ENCODE measurements around the gene SIPA1L2.
A peak's percentile ranks its signal among the peaks of the same experiment; 100 is the strongest.

The SIPA1L2 gene

DNA sequence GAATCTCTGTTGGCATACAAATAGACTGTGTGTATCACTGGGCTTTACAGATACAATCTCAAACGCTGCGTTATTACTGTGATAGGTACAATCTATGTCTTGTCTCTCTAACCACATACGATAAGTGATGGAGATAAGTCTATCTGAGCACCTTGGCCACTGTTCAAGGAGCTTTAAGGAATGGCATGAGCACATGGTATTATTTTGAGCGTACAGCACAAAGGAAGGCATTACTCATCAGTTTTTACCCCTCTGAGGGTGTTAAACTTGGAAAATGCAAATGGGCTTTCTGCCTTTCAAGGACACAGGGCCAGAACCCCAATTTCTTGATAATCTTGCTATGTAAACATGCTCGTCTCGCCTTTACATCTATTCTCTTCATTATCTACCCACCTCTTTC lies 11.6 kb upstream of the SIPA1L2 start:
- DNase-seq = no peak

DNA sequence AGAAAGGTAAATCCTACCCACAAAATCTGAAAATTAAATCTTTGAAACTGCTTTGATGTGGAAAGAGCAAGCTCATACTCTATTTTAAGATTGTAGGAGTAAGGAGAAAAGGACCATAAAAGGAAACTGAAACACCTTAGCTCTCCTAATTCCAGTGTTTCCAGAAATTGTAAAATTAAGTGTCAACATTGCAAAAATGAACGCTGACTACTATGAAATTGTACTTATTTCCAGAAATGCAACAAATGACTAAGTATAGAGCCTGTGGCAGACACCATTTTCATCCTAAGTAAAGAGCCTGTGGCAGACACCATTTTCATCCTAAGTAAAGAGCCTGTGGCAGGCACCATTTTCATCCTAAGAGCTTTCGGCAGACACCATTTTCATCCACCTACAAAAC lies 6.9 kb upstream of the SIPA1L2 start:
- no peak for DNase-seq

DNA sequence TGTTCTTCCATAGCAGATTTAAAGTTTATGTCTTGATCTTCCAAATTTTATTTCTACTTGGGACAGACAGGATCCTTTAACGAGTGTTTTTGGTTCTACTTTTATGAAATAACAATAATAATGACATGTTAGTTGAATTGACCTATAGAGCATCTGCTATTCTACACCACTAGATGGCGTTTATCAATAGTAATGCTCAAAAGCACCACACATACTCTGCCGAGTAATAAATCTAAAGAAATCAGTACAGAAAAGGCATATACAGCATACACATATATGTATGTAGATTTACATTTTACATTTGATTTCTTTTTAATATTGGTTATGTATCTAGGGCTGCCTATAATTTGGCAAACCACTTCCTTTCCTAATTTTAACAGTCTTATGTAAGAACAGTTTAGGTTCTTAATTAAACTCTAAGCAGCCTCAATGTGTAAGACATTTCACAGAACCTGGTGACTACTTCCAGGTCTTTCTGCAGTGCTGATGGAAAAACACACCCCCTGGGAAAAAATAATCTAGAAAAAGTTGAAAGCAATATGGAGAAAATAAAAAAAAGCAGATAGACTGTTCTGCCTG lies 5.9 kb upstream of the SIPA1L2 start:
- no peak for DNase-seq

DNA sequence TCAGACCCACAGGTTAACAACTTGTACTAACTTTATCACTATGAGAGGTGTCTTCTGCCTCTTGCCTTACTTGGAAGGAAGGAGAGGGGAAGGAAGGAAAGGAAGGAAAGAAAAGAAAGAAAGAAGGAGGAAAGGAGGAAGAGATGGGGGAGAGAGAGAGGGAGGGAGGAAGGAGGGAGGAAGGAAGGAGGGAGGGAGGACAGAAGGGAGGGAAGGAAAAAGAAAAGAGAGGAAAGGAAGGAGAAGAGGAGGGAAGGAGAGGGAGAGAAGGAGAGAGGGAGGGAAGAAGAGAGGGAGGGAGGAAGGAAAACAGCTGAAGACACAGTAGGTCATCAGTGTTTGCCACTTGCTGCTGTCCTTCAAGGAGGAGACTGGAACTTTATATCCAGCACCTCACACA lies 5.3 kb upstream of the SIPA1L2 start:
- DNase-seq = no peak

DNA sequence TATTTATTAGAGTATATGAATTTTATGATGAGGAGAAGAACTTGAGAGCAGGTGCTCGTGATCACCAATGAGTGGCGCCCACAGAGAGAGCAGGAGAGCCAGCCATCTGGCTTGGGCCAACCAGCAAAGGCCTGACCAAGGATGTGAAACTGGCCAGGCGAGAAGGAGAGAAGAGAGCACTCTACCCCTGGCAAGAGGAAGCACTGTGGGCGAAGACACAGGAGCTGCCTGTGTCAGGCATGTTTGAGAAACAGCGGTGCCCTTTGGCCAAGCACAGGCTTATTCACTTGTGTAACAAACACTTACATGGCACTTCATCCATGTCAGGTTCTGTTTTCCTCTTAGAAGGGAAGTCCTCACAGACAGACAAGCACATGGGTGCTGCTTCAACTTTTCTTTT lies 4.2 kb upstream of the SIPA1L2 start:
- no peak for DNase-seq

DNA sequence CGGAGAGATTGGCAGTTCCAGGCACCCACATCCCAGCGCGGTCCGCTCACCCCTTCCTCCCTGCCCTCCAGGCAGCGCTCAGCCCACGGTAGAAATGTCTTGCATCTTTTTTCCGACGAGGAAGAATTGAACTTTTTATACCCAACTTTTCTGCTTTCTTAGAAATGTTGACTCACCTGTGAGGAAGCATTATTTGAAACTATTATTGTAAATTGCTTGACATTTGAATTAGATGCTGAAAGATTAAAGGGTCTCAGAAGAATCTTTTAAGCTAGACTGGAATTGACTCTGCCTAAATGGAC lies 912 bp upstream of the SIPA1L2 start:
- no peak for DNase-seq

DNA sequence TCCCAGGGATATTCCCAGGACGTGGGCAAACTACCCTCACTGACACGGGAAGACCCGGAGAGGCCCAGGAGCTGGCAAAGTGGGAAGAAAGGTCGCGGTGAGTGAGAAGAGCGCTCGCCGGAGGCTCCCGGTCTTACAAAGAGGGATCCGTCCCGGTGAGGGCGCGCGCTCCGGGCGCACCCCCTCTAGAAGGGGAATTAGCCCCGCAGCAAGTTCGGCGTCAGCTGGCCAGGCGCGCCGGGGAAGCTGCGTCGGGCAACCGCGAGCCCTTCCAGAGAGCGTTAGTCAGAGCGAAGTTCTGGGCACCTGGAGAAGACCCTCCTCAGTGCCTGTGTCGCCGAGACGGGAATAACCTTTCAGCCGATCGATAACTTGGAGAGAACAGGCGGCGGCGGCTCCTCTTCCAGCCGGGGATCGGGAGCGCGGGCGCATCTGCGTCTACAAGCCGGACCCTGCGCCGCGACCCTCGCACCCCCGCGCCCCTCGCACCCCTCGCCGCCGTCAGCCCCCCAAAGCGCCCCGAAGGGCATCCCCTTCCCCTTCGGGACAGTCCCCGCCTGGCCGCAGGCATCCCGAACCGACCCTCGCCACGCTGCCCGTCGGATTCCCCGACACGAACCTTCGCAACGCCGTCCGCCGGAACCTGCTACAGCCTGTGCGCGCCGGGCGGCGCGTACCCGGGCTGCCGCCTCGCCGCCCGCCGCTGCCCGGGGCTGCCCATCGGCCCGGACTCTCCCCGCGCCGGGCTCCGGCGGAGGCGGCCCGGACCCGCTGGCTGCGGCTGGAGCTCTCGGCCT lies 485 bp downstream of the SIPA1L2 start:
- DNase-seq = no peak

DNA sequence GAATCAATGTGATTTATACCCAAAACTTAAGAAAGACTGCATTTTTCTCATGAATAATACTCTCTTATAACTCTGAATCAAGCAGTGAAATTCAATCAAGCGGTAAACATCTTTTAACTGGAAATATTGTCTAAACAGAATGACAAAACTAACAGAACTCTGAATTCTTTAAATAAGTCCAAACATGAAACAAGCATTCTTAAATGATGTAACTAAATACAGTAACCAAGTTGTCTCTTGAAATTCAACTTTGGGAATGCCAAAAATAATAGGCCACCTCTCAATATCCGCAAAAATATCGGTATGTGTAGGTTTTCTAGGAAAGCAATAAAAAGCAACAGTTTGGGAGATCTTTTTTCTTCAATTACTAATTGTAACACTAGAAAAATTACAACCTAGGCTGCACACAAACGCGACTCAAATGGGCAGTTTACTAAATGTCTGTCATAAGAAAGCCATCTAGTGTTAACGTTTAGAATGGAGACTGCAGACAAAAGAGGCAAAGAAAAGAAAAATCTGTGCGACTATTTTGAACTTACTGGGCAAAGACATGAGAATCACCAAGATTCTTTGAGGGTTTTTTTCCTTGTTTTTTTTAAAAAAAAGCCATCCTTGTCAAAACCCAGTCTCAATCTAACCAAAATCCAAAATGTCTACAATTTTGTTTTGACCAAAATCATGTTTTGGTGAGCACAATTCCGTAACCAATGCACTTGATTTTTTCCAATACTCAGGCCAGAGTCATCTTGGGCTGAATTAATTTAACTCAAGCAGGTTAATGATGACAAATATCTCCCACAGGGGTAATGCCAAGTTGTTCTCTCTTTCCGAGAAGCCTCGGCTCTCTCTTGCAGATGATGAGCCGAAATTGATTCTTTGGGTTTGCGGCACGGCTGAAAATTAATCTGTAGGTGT lies 1.3 kb downstream of the SIPA1L2 start:
- DNase-seq = no peak

DNA sequence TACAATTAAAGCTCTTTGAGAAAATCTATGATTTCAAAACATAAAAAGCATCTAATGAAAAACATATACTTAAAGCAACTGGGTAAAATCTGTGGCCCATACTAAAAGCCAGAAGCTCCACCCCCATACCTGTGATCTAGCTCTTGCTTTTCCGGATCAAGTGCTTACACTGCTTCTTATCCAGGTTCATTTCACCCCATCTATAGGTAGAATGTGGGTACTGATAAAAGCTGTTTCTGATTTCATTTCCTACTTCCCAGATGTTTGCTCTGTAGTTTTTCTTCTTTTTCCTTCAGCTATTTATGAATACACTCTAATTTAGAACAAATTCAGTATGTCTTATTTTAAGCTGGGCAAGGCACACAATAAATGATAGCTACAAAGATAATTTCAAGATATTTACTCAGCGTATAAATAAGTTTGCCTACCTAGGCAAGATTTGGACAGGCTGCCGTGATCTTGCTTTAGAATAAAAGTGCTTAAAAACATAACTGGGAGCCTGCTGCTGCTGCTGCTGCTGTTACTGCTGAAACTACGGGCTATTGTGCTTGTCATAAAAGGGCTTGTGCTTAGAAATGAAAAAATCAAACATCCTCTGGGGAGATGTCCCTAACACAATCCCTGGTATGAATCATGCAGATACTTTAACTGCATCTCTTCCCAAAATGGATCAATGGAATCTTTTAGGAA lies 2.1 kb downstream of the SIPA1L2 start:
- DNase-seq = peak; percentile 27

DNA sequence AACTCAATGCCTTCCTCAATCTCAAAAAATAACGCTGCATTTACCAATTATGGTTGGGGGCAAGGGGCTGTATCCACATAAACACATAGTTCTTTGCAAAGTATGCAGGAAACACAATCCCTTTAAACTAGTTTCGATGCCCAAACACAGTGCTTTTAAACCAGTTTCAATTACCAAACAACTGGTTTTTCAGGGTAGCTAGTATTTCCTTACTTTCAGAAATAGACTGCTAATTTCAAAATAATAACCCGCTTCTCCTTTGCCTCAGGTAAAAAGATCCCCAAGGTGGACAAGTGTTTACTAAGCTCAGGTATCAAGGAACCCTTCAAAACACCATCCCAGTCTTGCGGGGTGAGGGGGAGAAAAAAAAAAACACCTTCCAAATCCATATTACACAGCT lies 2.8 kb downstream of the SIPA1L2 start:
- DNase-seq = no peak

DNA sequence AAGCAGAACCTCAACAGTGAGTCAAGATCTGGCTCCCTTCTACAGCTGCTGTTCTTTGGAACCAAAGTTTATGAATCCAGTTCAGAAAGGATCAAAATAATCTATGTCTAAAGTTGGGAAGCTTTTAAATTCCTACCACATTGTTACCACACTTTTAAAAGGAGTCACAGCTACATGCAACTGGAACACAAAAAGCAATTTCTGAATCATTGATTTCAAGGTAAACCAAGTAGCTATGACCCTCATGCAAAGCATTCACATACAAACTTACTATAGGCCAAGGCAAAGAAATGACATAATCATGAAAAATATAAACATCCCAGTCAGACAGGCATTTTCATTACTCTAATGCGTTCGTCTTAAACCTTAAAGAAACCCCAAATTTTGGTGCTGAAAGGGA lies 3.5 kb downstream of the SIPA1L2 start:
- DNase-seq = no peak

DNA sequence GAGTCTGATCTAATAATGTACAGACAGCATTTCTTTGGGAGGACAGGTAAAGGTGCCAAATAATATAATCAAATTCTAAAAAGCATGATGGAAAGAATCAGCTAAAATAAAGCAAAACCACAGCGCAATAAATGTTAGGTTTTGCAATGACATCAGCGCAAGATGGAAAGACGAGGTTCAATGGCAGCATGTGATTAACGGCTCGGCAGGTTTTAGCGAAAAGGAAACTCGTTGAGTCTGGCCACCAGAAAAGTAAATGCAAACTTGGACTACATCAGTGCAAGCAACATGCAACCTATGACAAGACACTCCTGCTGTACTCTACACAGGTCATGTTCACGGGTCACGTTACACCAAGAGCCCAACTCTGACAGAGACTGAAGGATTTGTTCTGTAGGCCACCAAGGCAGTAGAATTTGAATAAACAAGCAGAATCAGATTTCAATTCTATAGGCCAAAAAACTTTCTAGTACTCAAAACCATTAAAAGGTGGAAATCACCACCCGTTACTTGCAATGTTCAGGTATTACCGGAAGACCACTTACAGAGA lies 4.5 kb downstream of the SIPA1L2 start:
- no peak for DNase-seq

DNA sequence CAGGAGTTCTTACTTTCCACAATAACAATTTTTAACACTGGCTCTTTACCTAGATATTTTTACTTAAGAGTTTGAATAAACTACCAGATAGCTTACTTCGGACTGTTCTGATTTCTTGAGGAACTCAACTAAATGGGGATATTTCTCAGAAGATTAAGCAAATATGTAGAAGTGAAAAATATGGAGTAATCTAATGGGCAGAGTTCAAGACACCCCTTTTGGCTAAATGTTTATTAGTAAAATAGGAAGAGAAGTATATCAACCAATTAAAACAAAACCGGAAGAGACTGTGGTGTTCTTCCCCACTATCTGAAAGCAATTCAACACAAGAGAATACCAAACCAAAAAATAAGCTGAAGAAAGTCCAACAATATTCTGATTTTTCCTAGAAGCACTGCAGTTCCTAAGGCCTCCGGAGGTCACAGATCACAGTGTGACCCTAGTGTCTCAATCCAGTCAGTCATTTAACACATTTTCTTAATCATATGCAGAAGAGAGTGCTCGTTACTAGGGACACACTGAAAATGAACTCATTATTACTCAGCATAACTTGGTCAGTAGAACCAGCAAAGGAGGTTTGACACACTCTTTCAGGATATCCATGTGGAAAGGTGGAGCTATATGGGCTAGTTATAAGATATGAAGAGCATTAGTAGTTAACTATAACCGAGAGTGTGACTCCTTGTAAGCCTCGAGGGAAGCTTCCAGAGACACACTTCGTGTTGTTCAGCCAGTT lies 5.2 kb downstream of the SIPA1L2 start:
- DNase-seq = no peak

DNA sequence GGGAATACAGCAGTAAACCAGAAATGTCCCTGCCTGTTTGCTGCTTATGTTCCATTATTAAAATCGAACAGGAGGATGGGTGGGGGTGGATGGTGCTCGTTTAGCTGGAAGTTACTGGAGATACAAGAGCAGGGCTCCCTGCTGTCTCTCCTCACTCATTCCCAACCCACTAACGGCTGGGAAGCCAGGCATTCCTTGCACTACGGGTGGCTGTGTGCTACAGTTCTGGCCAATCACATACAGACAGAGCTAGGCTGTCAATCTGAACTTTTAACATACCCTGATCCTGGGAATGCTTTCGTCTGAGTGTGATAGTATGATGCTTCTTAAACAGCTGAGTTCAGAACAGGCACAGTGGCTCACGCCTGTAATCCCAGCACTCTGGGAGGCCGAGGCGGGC lies 7.0 kb downstream of the SIPA1L2 start:
- no peak for DNase-seq

DNA sequence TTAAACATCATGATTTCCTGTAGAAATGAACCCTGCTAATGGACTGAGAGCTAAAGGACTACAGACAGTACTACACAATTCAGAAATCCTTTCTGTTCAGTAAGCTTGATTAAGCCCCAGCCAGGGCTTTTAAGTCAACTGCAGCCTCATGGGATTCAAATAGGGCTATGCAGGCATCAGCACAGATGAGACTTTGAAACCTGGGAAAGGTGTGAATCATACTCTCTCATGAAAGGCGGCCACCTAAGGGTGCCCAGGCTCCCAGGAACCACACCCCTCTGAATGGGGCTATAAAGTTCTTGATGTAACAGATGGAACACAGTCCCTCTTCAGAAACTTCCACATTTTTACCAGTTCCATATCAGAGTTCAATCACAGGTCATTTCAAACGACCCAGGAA lies 7.6 kb downstream of the SIPA1L2 start:
- DNase-seq = no peak

DNA sequence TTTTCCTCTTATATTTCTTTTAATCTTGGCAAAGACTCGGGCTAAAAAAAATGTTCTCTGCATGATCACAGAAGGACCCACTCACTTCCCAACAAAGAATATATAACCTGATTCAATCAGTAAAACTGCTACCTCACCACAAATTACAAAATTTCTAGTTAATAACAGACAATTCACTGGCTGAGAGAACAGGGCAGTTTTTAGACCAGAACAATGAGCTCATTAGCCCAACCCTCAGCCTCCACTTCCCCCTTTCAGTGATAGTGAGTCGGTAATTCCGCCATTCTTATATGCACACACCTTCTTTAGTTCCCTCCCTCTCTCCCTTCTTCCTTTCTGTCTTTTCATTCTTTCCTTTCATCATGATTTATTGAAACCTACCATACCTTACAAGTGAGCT lies 8.9 kb downstream of the SIPA1L2 start:
- no peak for DNase-seq

DNA sequence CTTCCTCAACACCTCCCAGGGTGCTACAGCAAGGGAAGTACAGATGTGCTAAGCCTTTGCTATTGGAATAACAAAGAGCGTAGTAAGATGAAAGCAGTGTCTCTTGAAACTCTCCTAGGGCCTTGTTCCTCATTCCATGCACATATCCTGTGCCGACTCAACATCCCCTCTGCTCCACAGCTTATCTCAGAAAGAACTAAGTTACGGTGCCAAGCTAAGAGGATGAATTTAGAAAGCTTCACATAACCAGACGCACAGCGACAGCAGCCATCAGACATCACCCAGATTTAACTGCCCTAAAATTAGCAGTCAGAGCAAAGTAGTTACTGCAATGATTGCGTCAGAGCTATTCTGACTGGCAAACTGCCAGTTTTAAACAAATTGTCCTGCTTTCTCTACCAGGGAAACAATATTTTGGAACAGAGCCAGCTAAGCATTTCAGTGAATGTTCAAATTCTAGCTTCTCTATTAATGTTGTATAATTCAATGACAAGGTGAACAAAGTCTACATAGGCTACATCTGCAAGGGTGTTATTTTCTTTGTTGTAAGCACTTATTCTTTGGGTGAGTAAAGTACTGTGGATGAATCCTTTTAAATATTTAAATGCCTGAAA lies 9.5 kb downstream of the SIPA1L2 start:
- DNase-seq = no peak

DNA sequence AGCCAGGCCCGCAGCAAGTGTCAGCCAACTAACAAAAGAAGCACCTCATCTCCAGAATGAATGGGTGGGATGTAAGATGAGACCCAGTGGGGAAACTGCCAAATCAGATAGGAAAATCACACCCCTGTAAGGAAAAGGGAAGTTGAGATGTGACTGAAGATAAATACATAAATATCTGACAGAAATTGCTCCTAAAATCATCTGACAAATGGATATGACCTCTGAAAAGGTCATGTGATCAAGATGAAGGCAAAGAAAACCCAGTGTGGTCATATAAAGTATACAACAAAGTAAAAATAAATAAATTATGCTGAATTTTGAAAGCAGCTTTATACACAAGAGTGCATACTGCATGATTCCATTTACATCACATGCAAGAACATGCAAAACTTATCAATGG lies 12.7 kb downstream of the SIPA1L2 start:
- DNase-seq = no peak

DNA sequence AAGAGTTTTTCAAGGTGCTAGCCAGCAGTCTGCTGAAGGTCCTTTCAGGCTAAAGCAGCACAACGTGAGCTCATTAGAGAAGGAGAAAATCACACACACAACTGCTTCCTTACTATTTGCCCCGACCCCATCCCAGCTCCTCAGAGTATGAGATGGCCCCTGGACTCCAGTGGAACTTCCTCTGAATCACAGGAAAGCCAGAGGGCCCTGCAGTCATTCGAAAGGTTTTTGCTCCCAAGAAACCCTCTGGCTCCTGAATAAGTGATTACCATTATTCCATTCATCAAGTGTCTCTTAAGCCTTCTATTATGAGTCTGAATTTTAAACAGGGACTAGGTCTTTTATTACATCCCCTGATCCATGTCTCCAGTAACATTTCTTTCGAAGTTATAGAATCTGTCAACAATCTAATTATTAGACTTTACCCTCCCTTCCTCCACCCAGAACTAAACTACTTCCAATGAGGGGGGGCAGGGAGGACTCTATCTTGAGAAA lies 14.6 kb downstream of the SIPA1L2 start:
- no peak for DNase-seq

DNA sequence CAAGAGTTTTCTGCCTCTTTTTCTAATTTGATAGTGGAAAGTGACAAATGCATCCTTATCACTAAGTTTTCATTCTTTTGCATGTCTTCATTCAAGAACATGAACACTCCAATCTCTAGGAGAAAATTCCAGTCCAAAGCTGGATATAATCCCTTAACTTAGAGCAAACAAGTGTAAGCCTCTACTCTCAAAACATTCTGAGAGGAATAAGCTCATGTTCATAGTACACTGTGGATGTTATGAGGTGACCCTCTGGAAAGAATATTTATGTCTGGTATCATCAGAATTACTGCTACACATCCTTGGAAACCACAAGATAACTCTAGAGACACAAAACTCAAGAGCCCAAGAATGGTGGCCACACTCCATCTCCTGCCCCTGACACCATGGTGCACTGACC lies 15.1 kb downstream of the SIPA1L2 start:
- no peak for DNase-seq

DNA sequence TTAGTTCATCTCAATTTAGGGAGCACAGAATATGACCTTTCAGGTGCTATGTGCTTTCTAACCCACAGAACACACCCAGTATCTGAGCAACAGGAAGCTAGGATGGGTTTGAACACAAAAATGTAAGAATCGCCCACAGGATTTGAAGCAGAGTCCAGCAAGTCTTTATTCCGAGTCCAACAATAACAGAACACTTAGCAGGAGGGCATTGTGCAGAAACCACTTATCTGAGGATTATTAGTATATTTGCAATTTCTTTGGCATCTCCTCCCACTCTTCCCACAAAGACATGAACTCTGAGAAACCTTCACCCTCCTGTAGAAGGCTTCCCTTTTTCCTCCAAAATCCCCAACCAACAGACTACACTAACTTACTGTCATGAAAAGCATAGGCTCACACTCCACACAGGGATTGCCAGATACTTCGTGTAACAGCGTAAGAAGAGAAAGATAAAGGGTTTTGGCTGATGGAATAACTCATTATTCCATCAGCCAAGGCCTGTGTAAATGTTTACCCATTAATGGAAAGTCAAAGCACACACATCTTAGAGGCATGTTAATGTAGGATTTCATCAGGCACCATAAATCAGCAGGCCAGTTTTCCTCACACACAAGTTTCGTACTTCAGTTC lies 16.1 kb downstream of the SIPA1L2 start:
- DNase-seq = no peak

Measured in NCI-H187 treated with DMSO at 0.1 percent for 48 hours (cell line).